Osteoblast (primary cell): ENCODE results near the gene GFOD1. TPM values are rescaled to one million over a fixed set of nuclear protein-coding genes. Genes with fewer than 3 reads are reported as not detected.

Experiments used
- DNase-seq: peaks from one replicate; pipeline ENCODE4 v3.0.0; 2011; ENCODE audit warnings: low spot score, mixed read lengths; ENCODE audit not compliant: insufficient read length; ENCODE audit errors: missing footprints
- H2AFZ ChIP-seq: 2 replicates; pipeline ENCODE4 v1.6.0; 2011; ENCODE audit warnings: mild to moderate bottlenecking, low read length
- H3K27ac ChIP-seq: 2 replicates; pipeline ENCODE4 v1.5.1; 2011; ENCODE audit warnings: mild to moderate bottlenecking, low read depth, low read length, moderate library complexity
- H3K27me3 ChIP-seq: 2 replicates; pipeline ENCODE4 v1.6.0; 2012; ENCODE audit warnings: mild to moderate bottlenecking, control low read depth, inconsistent platforms, low read length, moderate library complexity; ENCODE audit not compliant: insufficient read depth
- H3K36me3 ChIP-seq: 2 replicates; pipeline ENCODE4 v1.5.1; 2011; ENCODE audit warnings: mild to moderate bottlenecking, low read length, control low read depth, moderate library complexity; ENCODE audit not compliant: insufficient read depth
- H3K4me1 ChIP-seq: 2 replicates; pipeline ENCODE4 v1.5.1; 2011; ENCODE audit warnings: mild to moderate bottlenecking, low read length, control low read depth, moderate library complexity; ENCODE audit not compliant: insufficient read depth
- H3K4me2 ChIP-seq: 2 replicates; pipeline ENCODE4 v1.6.0; 2011; ENCODE audit warnings: mild to moderate bottlenecking, low read length; ENCODE audit not compliant: insufficient read depth
- H3K4me3 ChIP-seq: fragments of 200-600 bp; sonication (generic); 3 replicates; pipeline ENCODE4 v1.5.1; 2012; ENCODE audit warnings: mild to moderate bottlenecking, low read length, inconsistent platforms; ENCODE audit not compliant: insufficient read depth
- H3K79me2 ChIP-seq: 2 replicates; pipeline ENCODE4 v1.6.0; 2012; ENCODE audit warnings: mild to moderate bottlenecking, low read length, control low read depth, inconsistent platforms; ENCODE audit not compliant: insufficient read depth
- H3K9me3 ChIP-seq: 2 replicates; pipeline ENCODE4 v1.5.1; 2011; ENCODE audit warnings: low read depth, low read length, control low read depth
- H4K20me1 ChIP-seq: 2 replicates; pipeline ENCODE4 v1.6.0; 2012; ENCODE audit warnings: mild to moderate bottlenecking, low read length, control low read depth; ENCODE audit not compliant: insufficient read depth
- CTCF ChIP-seq: IDR thresholded peaks from 2 replicates; pipeline ENCODE4 v1.5.1; 2011; ENCODE audit warnings: mild to moderate bottlenecking, low read depth, low read length, moderate library complexity; ENCODE audit errors: extremely low read depth
- total RNA-seq: library from RNA; depleted of rRNA; stranded (reverse); fragments of >200 nt; gene quantifications from 2 replicates; pipeline ENCODE4 v1.2.3, GENCODE V29; 2012

The GFOD1 gene
- total RNA-seq, 1 donor = 3.6 TPM

DNA sequence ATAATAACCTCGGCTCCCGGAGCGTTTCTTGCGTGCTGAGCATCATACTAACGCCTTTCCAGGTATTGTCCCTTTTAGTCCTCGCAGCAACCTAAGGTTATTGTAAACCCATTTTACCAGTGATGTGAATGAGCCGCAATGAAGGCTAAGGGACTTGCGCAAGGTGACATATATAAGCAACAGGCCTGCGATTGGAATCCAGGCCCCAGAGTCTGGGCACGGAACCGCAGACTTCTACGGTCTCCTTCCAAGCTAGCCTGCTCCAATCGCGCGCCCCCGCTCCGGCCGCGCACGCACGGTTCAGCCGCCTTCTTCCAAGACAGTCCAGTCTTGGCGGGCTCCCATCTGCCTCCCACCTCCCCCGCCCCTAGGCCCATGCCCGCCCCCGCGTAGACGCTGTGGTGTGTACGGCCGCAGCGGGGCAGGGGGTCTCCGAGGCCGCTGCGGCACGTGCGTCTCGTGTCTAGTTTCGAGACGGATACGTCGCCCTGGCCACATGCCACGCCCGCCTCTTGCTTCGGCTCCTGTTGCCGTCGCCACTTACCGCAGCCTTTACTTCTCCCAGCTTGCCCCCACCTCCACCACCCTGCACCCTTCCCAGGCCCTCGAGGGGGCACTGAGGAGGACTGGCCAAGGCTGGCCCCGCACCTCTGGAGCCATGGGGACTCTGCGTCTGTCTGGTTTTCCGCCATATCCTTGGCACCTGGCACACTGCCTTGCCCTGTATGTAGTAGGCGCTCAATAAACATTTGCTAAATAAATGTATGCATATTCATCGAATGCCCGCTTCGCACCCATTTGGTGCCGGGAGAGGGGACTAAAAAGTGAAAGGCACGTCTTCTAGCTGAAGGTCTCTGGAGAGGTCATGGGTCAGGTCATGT lies 855 bp upstream of the GFOD1 start:
- Histone ChIP-seq H2AFZ (peak overlapping the region; percentile 93), H3K27me3 (no peaks in the 10 kb centered on the region), H3K36me3 (no peaks in the 10 kb centered on the region), H3K4me3 (peak overlapping the region; percentile 75), H3K27ac (no peak overlapping the region), H3K9me3 (no peaks in the 10 kb centered on the region), H4K20me1 (no peaks in the 10 kb centered on the region), H3K4me1 (peaks cover 4% of the 10 kb centered on the region), H3K79me2 (no peaks in the 10 kb centered on the region), H3K4me2 (peak overlapping the region; percentile 94)
- no peak for DNase-seq
- TF ChIP-seq CTCF = no peak

- Histone ChIP-seq H4K20me1 (no peaks in the 10 kb centered on the region), H3K27me3 (no peaks in the 10 kb centered on the region), H3K4me2 (peak overlapping the region; percentile 94), H3K27ac (peak overlapping the region; percentile 33), H3K79me2 (no peaks in the 10 kb centered on the region), H3K4me3 (peak overlapping the region; percentile 75), H2AFZ (peak overlapping the region; percentile 86), H3K36me3 (no peaks in the 10 kb centered on the region), H3K4me1 (peaks cover 4% of the 10 kb centered on the region), H3K9me3 (no peaks in the 10 kb centered on the region)
- no peak for TF ChIP-seq CTCF
- peak; percentile 95 for DNase-seq
Observed at GRCh38 chr6:13486679-13487121, 700 bp downstream of the GFOD1 start.

DNA sequence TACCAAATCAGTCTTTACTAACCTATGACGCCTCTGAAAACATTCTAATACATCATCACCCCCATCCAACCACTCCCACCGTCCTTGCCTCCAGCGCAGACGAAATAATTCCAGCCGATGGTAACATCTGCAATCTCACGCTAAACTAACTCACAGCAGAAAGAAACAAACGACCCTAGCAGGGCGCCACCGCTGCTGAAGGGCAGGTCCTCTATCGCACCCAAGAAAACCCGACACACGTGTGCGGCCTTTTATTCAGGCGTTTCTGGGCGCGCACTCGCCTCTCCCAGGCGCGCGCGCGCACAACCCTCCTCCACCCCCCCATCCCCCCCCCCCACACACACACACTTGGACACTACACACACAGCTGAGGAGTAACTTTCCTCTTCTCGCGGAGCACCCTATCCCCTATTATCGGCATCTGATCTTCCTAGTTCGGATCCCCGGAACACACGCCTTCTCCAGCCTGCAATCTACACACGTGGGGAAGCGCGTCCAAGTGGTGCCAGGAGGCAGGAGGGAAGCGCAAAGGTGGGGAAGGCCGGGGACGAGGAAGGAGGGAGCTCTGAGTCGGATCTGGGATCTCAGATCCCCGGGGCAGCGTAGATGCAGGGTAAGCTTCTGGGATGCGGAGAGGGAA lies 1.4 kb downstream of the GFOD1 start:
- H4K20me1 ChIP-seq = no peaks in the 10 kb centered on the region
- peak; percentile 89 for DNase-seq
- H3K4me2 ChIP-seq = peak overlapping the region; percentile 94
- H3K9me3 ChIP-seq = no peaks in the 10 kb centered on the region
- H3K4me3 ChIP-seq = peak overlapping the region; percentile 75
- H3K36me3 ChIP-seq = no peaks in the 10 kb centered on the region
- no peaks in the 10 kb centered on the region for H3K27me3 ChIP-seq
- H3K27ac ChIP-seq = no peak overlapping the region
- H3K4me1 ChIP-seq = peaks cover 4% of the 10 kb centered on the region
- peak overlapping the region; percentile 86 for H2AFZ ChIP-seq
- TF ChIP-seq CTCF = no peak
- no peaks in the 10 kb centered on the region for H3K79me2 ChIP-seq

GRCh38 chr6:13485303-13485702 lies 2.1 kb downstream of the GFOD1 start:
- Histone ChIP-seq H3K36me3 (no peaks in the 10 kb centered on the region), H2AFZ (peak overlapping the region; percentile 82), H3K27me3 (no peaks in the 10 kb centered on the region), H3K79me2 (no peaks in the 10 kb centered on the region), H3K27ac (no peak overlapping the region), H4K20me1 (no peaks in the 10 kb centered on the region), H3K4me1 (peaks cover 4% of the 10 kb centered on the region), H3K4me3 (peak overlapping the region; percentile 75), H3K4me2 (peak overlapping the region; percentile 94), H3K9me3 (no peaks in the 10 kb centered on the region)
- DNase-seq = no peak
- TF ChIP-seq CTCF = no peak
